ENCODE measurements around the gene ZIC3. TPM values are rescaled to one million over a fixed set of nuclear protein-coding genes. Genes with fewer than 3 reads are reported as not detected.

Gene ZIC3
- total and polyA plus RNA-seq, 9 donors, result 0.04 TPM; not detected in 8

DNA sequence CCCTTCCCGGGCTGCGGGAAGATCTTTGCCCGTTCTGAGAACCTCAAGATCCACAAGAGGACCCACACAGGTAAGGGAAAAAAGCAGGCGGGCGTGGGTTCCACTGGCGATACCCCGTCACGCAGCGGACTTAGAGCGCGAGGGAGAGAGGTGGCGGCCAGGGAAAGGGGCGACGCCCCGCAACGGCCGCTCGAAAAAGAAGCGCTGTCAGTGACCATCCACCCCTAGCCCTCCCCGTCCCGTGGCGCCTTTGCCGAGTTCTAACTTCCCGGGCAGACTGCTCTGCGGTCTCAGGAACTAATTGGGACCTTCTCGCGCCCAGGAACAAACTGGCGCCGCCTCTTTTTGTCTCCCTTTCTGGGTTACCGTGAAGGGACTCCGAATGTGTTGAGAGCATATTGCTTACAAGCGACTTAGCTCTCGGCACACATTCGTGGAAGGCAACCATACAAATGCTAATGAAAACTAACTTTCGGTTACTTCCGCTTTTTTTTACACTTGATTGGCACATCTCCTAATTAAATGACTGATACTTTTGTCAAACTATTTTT, 1.8 kb downstream of the ZIC3 start:
- Histone ChIP-seq H3K4me1 (ENCODE audit: insufficient read depth) (no peaks in the 10 kb centered on the region), H3K27ac (no peak overlapping the region), H3K27me3 (no peaks in the 10 kb centered on the region), H3K36me3 (no peaks in the 10 kb centered on the region), H3K4me3 (no peak overlapping the region), H3K9me3 (no peaks in the 10 kb centered on the region)
- intact Hi-C loops (cut with DNase I), result no loop called here
- no peak for DNase-seq
- 20 to 32% (median 27%) methylated on average over 36 of the region's 36 CpGs for WGBS, 3 donors
- no peak for TF ChIP-seq EP300 (IDR thresholded peaks at IDR 0.05)
- TF ChIP-seq, protein P1, sequence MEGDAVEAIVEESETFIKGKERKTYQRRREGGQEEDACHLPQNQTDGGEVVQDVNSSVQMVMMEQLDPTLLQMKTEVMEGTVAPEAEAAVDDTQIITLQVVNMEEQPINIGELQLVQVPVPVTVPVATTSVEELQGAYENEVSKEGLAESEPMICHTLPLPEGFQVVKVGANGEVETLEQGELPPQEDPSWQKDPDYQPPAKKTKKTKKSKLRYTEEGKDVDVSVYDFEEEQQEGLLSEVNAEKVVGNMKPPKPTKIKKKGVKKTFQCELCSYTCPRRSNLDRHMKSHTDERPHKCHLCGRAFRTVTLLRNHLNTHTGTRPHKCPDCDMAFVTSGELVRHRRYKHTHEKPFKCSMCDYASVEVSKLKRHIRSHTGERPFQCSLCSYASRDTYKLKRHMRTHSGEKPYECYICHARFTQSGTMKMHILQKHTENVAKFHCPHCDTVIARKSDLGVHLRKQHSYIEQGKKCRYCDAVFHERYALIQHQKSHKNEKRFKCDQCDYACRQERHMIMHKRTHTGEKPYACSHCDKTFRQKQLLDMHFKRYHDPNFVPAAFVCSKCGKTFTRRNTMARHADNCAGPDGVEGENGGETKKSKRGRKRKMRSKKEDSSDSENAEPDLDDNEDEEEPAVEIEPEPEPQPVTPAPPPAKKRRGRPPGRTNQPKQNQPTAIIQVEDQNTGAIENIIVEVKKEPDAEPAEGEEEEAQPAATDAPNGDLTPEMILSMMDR (IDR thresholded peaks at IDR 0.05), result no peak
- no peak for TF ChIP-seq POLR2A (IDR thresholded peaks at IDR 0.05)

DNA sequence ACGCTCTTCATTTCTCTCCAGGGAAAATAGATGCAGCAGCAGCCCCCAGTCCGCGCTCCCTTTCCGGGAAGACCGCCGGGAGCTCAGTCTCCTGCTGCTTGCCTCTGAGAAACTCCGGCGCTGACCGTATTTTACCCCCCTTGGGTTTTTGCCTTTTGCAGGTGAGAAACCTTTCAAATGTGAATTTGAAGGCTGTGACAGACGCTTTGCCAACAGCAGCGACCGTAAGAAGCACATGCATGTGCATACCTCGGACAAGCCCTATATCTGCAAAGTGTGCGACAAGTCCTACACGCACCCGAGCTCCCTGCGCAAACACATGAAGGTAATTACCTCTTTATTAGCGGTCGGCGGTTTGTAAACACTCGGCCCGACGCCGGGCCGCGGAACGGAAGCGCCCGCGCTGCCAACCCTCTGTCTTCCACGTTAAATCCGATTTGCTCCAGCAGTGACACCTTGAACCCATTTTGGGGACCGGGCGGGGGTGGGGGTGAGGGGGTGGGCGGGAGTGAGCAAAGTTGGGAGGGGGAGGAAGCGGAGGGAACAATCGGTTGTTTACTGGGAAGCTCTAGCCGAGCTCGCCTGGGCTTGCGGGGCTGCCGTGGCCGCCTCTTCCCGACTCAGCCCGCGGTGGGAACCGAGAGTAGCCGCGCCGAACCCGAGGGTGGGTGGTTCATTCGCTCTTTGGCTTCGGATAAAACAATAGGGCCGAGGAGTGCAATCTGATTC, 3.0 kb downstream of the ZIC3 start:
- H3K4me3 ChIP-seq, result no peak overlapping the region
- H3K9me3 ChIP-seq, result no peaks in the 10 kb centered on the region
- DNase-seq, result no peak
- intact Hi-C loops (cut with DNase I), result no loop called here
- no peaks in the 10 kb centered on the region for H3K36me3 ChIP-seq
- H3K27ac ChIP-seq, result no peak overlapping the region
- H3K27me3 ChIP-seq, result no peaks in the 10 kb centered on the region
- WGBS, 3 donors, result 14 to 29% (median 21%) methylated on average over 52 to 53 of the region's 53 CpGs
- no peaks in the 10 kb centered on the region for H3K4me1 ChIP-seq (ENCODE audit: insufficient read depth)
- TF ChIP-seq EP300 (IDR thresholded peaks at IDR 0.05) (no peak), POLR2A (IDR thresholded peaks at IDR 0.05) (no peak)
- TF ChIP-seq, protein P1 (IDR thresholded peaks at IDR 0.05), result no peak

DNA sequence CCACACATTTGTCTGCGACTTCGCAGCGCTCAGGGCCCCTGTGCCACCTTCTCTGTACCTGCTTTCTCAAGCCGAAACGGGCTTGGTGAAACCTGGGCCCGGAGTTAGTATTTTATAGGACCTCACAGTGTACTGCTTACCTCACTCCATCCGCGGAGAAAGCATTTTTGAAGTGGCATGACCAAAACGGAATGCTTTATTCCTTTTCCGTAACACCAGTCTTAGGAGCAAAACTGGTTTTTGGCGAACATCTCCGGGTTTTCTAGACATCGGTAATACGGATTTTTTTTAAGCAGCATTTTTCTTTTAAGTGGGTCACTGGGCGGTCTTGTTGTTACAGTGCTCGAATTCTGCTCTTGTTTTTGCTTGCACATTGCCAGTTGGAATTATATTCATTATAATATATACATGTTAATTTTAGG, 3.6 kb downstream of the ZIC3 start:
- DNase-seq, result no peak
- TF ChIP-seq POLR2A (IDR thresholded peaks at IDR 0.05), result no peak
- TF ChIP-seq, protein P1 (IDR thresholded peaks at IDR 0.05), result no peak
- TF ChIP-seq EP300 (IDR thresholded peaks at IDR 0.05), result no peak
- Histone ChIP-seq H3K36me3 (no peaks in the 10 kb centered on the region), H3K4me3 (no peak overlapping the region), H3K4me1 (ENCODE audit: insufficient read depth) (no peaks in the 10 kb centered on the region), H3K9me3 (no peaks in the 10 kb centered on the region), H3K27ac (no peak overlapping the region), H3K27me3 (no peaks in the 10 kb centered on the region)
- intact Hi-C loops (cut with DNase I), result no loop called here
- WGBS, 3 donors, result 22 to 30% (median 23%) methylated on average over 16 of the region's 16 CpGs

DNA sequence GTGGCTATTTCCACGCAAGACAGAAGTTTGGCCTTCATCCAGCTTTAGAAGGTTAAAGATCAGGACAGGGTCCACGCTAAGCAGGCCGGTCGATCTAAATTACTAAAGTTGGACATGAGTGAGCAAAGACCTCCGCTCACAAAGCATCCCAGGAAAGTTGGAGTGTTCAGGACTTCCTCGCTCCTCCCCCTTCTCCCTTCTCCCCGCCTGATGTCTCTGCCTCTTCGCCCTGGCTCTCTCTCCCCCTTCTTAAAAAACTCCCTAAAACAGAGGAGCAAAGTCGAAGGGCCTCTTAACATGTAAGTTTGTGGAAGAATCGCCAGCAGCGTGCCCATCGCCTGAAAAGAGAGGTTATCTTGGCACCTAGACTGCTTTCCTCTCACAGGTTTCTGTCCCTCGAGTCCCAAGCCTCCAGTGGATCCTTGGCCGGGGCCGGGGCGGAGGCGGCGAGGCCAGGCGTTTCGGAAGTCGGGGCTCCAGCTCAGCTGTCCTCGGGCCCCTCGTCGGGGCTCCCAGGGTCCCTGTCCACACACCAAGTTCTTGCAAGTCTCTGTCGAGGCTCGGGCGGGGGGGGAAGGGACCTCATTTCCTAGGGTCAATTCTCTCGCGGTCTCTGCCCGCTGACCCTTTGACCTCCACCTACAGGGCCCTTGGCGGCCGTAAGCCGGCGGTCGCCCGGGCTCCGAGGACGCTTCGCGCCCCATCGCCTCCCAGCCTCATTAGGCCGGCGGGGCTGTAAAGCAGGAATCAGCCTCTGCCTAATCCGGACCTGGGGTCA, 7.6 kb downstream of the ZIC3 start:
- Histone ChIP-seq H3K4me3 (no peak overlapping the region), H3K9me3 (peaks cover 0 to 5% of the 10 kb centered on the region in 2 donors), H3K36me3 (no peaks in the 10 kb centered on the region), H3K4me1 (ENCODE audit: insufficient read depth) (no peaks in the 10 kb centered on the region), H3K27me3 (no peaks in the 10 kb centered on the region), H3K27ac (no peak overlapping the region)
- intact Hi-C loops (cut with DNase I), result no loop called here
- TF ChIP-seq EP300 (IDR thresholded peaks at IDR 0.05), result no peak
- 13 to 29% (median 18%) methylated on average over 37 to 44 of the region's 44 CpGs for WGBS, 3 donors
- no peak for DNase-seq
